CD4-positive, alpha-beta T cell treated with Interleukin-10 for 1 hour (primary cell): ENCODE data around the gene DGKB.
"Not testable (repeated sequence)": the region's sequence is repeated elsewhere in the genome, so short reads cannot be mapped to it uniquely, and the experiment has no call there.

ENCODE experiments used
- DNase-seq: peaks from one replicate; pipeline ENCODE4 v3.0.0-alpha.2; 2020

DGKB gene

GRCh38 chr7:14375998-14376397, 526.6 kb downstream of the DGKB start:
- DNase-seq = no peak

GRCh38 chr7:14374336-14374735, 528.2 kb downstream of the DGKB start:
- no peak for DNase-seq

GRCh38 chr7:14368285-14368684, 534.3 kb downstream of the DGKB start:
- no peak for DNase-seq

GRCh38 chr7:14351167-14351566, 551.4 kb downstream of the DGKB start:
- no peak for DNase-seq

GRCh38 chr7:14341200-14341775, 561.3 kb downstream of the DGKB start:
- DNase-seq = no peak

DNA sequence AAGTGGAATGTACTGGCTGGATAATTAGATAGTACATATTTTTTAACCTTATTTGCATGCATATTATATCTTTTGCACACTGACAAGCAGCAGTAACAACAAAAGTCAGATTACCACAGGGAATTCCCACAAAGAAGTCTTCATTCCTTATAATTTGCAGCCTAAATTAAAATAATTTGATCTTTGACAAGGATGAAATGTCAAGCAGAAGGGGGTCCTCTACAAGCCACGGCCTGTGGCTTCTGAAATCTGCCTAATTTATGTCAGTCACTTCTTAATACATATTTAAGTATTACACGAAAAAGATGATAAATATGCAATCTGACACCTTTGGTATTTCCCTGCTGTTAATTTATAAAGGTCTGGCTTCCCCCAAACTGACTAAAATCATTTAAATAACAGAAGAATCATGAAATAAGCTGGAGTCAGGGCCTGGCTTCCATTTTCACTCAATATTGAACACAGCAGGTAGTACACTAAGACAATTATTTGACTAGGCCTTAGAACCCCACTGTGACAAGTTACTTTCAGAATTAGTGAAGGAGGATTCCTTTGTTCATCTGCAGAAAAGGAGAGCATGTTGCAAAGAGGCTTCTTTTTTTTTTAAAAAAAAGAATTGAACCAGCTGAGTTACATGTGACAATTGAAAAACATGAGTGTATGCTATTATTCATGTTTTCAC, 562.0 kb downstream of the DGKB start:
- DNase-seq = no peak

DNA sequence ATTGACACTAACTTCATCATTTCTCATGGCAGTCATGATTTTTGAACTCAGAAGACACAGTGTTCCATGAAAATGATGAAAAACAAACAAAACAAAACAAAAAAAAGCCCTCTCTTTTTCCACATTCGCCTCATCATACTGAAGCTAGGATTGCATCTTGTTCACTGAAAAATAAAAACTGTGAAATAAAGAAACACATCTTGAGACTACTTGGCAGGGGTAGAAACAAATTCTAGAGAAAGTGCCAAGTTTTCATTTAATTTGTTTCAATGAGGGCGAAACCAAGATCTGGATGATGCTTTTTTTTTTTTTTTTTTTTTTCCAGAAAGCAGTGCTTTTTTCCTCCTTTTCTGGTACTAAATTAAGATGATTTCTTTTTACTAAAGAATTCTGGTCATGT, 562.7 kb downstream of the DGKB start:
- no peak for DNase-seq

DNA sequence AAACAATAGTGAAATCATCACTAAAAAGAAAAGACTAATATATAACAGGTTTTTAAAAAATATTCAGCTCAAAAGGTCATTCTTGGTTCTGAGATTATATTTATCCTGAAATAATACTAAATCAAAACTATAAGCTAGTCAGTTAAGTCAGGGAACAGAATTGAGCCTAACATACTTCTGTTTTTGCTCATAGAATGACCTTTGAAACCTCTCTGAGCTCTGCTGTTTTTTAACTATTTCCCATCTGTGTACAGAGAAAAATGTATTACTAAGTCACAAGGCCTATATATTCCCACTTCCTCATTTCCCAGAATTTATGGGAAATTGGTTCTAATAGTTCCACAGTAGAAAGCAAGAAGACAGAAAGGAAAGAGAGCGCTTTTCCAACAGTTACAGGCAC, 566.3 kb downstream of the DGKB start:
- no peak for DNase-seq

- DNase-seq = no peak
Measured at GRCh38 chr7:14332155-14332554, 570.4 kb downstream of the DGKB start.

GRCh38 chr7:14324767-14325166, 577.8 kb downstream of the DGKB start:
- no peak for DNase-seq

DNA sequence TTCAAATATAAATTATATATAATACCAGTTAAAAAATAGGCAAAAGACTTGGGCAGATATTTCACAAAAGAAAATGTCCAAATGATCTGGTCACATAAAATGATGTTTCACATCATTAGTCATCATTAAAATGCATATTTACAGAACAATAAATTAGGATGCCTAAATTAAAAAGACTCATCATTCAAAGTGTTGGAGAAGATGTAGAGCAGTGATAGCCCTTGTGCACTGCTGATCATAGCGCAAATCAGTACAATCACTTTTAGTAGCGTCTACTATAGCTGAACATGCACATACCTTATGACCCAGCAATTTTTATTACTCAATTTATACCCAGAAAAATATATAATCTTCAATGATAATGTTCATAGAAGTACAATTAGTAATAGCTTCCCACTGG, 579.8 kb downstream of the DGKB start:
- DNase-seq = no peak

- DNase-seq = no peak
Measured at GRCh38 chr7:14321947-14322346, 580.6 kb downstream of the DGKB start.

GRCh38 chr7:14309432-14309831, 593.1 kb downstream of the DGKB start:
- no peak for DNase-seq

GRCh38 chr7:14305233-14305866, 597.2 kb downstream of the DGKB start:
- DNase-seq = no peak

GRCh38 chr7:14303536-14303935, 599.0 kb downstream of the DGKB start:
- DNase-seq = no peak

- no peak for DNase-seq
Measured at GRCh38 chr7:14294637-14295036, 607.9 kb downstream of the DGKB start.

DNA sequence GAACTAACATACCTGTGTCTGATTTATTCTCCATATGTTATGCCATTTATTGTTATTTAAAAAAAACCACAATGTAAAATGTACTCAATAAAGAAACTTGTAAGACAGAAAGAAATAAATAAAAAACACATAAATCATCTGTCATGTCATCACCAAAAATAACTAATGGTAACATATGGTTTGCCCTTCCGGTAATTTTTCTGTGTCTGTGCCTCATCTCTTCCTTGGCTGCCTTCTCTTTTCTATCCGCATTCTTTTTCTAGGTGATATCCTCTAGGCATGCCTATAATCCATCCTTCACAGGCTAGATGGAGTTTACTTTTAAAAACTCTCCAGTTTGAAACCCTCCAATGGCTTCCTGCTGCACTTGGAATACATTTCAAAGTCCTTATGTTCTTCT, 609.1 kb downstream of the DGKB start:
- DNase-seq = no peak

GRCh38 chr7:14292737-14293136, 609.8 kb downstream of the DGKB start:
- no peak for DNase-seq

DNA sequence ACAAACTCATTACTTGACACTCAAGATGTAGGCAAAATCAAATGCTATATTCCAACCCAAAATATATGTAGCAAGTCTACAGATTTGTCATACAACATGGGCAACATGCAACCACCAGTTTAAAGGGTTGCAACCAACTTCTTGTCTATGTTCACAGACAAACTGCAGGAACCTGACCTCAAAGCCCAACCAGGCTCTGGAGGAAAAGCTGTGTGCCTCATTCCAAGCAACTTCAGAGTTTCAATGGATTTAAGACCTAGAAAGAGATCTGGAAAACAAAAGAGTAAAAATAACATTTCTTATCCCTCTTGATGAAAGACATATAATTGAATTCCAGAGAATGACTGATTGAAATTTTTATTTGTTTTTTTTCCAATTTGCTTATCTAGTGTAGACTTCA, 612.6 kb downstream of the DGKB start:
- DNase-seq = no peak

DNA sequence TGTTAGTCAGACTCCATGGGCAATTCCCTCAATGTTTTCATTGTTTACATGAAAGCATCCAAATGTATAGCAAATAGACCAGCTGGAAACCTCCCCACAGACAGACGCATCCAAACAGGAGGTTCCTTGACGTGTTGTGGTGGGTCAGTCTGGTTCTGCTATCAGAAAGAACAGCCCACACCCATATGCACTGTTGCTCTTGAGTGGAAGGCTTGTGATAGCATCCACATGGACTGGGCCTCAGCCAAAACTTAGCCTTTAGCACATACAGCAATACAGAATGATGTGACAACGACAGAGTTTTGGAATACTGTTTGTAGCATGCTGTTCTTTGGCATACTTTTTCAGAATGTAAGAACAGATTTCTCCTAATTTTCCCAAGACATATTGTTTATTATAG, 613.9 kb downstream of the DGKB start:
- DNase-seq = no peak

DNA sequence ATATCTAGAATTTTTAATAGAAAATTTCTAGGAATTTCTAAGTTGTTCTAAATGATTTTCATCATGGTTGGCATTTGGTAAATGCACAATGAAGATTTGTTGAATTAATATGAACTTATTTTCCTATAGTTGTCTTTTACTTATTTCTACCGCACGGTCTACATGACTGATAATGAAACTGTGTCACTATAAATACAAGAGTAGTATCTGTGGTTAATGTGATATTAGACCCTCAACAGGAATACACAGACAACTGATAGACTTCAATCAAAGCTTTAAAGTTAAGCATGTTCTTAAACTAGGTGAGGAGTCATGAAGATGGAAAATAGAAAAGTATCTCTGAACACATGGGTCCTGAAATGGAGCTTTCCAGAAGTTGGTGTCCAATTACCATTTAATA, 615.2 kb downstream of the DGKB start:
- DNase-seq = no peak

GRCh38 chr7:14286036-14286435, 616.5 kb downstream of the DGKB start:
- DNase-seq = no peak

DNA sequence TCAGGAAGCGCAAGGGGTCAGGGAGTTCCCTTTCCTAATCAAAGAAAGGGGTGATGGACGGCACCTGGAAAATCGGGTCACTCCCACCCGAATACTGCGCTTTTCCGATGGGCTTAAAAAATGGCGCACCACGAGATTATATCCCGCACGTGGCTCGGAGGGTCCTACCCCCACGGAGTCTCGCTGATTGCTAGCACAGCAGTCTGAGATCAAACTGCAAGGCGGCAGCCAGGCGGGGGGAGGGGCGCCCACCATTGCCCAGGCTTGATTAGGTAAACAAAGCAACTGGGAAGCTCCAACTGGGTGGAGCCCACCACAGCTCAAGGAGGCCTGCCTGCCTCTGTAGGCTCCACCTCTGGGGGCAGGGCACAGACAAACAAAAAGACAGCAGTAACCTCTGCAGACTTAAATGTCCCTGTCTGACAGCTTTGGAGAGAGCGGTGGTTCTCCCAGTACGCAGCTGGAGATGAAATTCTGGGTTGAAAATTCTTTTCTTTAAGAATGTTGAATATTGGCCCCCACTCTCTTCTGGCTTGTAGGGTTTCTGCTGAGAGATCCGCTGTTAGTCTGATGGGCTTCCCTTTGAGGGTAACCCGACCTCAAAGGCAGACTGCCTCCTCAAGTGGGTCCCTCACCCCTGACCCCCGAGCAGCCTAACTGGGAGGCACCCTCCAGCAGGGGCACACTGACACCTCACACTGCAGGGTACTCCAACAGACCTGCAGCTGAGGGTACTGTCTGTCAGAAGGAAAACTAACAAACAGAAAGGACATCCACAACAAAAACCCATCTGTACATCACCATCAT, 623.3 kb downstream of the DGKB start:
- not testable (repeated sequence) for DNase-seq

GRCh38 chr7:14275356-14275755, 627.2 kb downstream of the DGKB start:
- no peak for DNase-seq
